MM.1S (cell line): ENCODE data around the gene ELF5.

Experiments used
- DNase-seq: peaks from one replicate; pipeline ENCODE4 v3.0.0-alpha.2; 2015
- H2AFZ ChIP-seq: fragments of 300-600 bp; sonication (generic); 2 replicates; pipeline ENCODE4 v1.6.0; 2016; ENCODE audit warnings: antibody characterized with exemption, low read length
- H3F3A ChIP-seq: fragments of 300-600 bp; sonication (generic); 2 replicates; pipeline ENCODE4 v1.6.1; 2016; ENCODE audit warnings: mild to moderate bottlenecking, antibody characterized with exemption, low read length, moderate library complexity, mixed read lengths; ENCODE audit not compliant: insufficient read depth
- H3K27ac ChIP-seq: fragments of 300-600 bp; sonication (generic); 2 replicates; pipeline ENCODE4 v1.5.1; 2016; ENCODE audit warnings: mild to moderate bottlenecking, low read length
- H3K27me3 ChIP-seq: fragments of 300-600 bp; sonication (generic); replicated peaks from 2 replicates; pipeline ENCODE4 v1.6.0; 2016; ENCODE audit warnings: low read length; ENCODE audit not compliant: insufficient read depth
- H3K36me3 ChIP-seq: fragments of 300-600 bp; sonication (generic); replicated peaks from 2 replicates; pipeline ENCODE4 v1.6.1; 2016; ENCODE audit warnings: mild to moderate bottlenecking, low read length, mixed read lengths; ENCODE audit not compliant: insufficient read depth
- H3K4me1 ChIP-seq: fragments of 300-600 bp; sonication (generic); 2 replicates; pipeline ENCODE4 v1.6.1; 2016; ENCODE audit warnings: low read length, mixed read lengths
- H3K4me2 ChIP-seq: fragments of 300-600 bp; sonication (generic); 2 replicates; pipeline ENCODE4 v1.6.0; 2016; ENCODE audit warnings: low read depth, low read length
- H3K4me3 ChIP-seq: fragments of 300-600 bp; sonication (generic); 2 replicates; pipeline ENCODE4 v1.5.1; 2016; ENCODE audit warnings: low read length, mixed read lengths
- H3K79me2 ChIP-seq: fragments of 300-600 bp; sonication (generic); 2 replicates; pipeline ENCODE4 v1.6.1; 2016; ENCODE audit warnings: mixed run types, low read length, mixed read lengths
- H3K9ac ChIP-seq: fragments of 300-600 bp; sonication (generic); 2 replicates; pipeline ENCODE4 v1.6.1; 2016; ENCODE audit warnings: low read length, mixed read lengths
- H3K9me2 ChIP-seq: fragments of 300-600 bp; sonication (generic); replicated peaks from 2 replicates; pipeline ENCODE4 v1.6.1; 2016; ENCODE audit warnings: mild to moderate bottlenecking, low read length, mixed read lengths; ENCODE audit not compliant: insufficient read depth
- H3K9me3 ChIP-seq: fragments of 300-600 bp; sonication (generic); replicated peaks from 2 replicates; pipeline ENCODE4 v1.6.1; 2016; ENCODE audit warnings: mild to moderate bottlenecking, low read length, mixed read lengths; ENCODE audit not compliant: insufficient read depth
- H4K20me1 ChIP-seq: fragments of 300-600 bp; sonication (generic); 2 replicates; pipeline ENCODE4 v1.6.1; 2016; ENCODE audit warnings: mild to moderate bottlenecking, low read length, moderate library complexity, mixed read lengths; ENCODE audit not compliant: insufficient read depth
- CTCF ChIP-seq: fragments of 300-600 bp; sonication (generic); IDR thresholded peaks from 2 replicates; pipeline ENCODE4 v1.5.1; 2016; ENCODE audit warnings: antibody characterized with exemption, low read length, mixed read lengths
- EZH2 ChIP-seq: fragments of 300-600 bp; sonication (generic); optimal IDR thresholded peaks from 2 replicates; pipeline ENCODE3; 2017; ENCODE audit warnings: low read depth, mild to moderate bottlenecking, antibody characterized with exemption, low read length, mixed read lengths
- EZH2phosphoT487 ChIP-seq: fragments of 300-600 bp; sonication (generic); IDR thresholded peaks from 2 replicates; pipeline ENCODE4 v1.6.1; 2018; ENCODE audit warnings: antibody characterized with exemption, low read length

ELF5 gene

DNA sequence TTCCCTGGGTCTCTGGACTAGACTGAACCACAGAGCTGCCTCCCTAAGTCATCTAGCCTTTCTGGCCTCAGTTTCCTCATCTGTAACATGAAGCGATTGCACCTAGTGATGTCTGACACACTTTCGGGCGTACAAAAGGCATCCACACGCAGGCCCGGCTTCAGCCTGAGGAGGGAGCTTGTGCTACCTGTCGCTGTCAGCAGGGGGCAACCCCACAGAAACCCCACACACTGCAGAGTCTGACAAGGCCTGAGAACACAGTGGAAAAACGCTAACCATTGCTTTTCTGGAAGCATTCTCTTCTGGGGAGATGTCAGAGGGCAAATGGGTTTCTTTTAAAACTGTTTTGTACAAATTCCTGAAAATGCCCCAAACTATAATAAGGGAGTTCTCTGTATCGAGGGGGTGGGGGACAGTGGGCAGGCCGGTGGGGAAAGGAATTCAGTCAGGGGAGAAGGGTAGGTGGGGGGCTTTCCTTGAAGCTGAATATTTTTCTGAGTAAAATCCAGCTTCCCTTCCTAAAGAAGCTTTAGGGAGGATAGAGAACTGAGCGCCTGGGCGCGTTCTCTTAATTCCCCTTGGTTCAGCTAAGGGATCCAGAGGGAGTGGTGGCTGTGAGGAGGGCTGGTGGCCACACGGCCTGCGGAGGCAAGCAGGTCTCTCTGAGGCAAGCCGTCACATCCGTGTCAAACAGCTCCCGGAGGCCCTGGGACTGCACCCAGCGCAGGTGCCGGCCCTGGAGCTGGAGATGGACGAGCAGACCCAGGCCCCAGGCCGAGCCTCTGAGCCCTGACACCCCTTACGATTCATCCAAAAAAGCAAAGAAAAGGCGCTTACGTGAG, 533 bp downstream of the ELF5 start:
- Histone ChIP-seq H3K9ac (no peak overlapping the region), H3K79me2 (no peaks in the 10 kb centered on the region), H3K4me1 (no peaks in the 10 kb centered on the region), H3K27ac (no peak overlapping the region), H3K27me3 (no peaks in the 10 kb centered on the region), H3K36me3 (no peaks in the 10 kb centered on the region), H2AFZ (no peak overlapping the region), H3F3A (no peaks in the 10 kb centered on the region), H3K4me3 (no peak overlapping the region), H3K4me2 (no peak overlapping the region), H4K20me1 (no peaks in the 10 kb centered on the region), H3K9me2 (no peaks in the 10 kb centered on the region), H3K9me3 (no peaks in the 10 kb centered on the region)
- DNase-seq, result peak; percentile 68
- TF ChIP-seq CTCF (peak; percentile 93), EZH2 (no peak), EZH2phosphoT487 (no peak)

GRCh38 chr11:34510673-34511072, 2.9 kb downstream of the ELF5 start:
- no peaks in the 10 kb centered on the region for H4K20me1 ChIP-seq
- no peaks in the 10 kb centered on the region for H3F3A ChIP-seq
- no peaks in the 10 kb centered on the region for H3K4me1 ChIP-seq
- no peak for DNase-seq
- H3K36me3 ChIP-seq, result no peaks in the 10 kb centered on the region
- no peak overlapping the region for H3K27ac ChIP-seq
- no peaks in the 10 kb centered on the region for H3K27me3 ChIP-seq
- no peak overlapping the region for H2AFZ ChIP-seq
- H3K9me3 ChIP-seq, result no peaks in the 10 kb centered on the region
- H3K9ac ChIP-seq, result no peak overlapping the region
- no peak overlapping the region for H3K4me2 ChIP-seq
- TF ChIP-seq EZH2 (no peak), CTCF (no peak), EZH2phosphoT487 (no peak)
- H3K4me3 ChIP-seq, result no peak overlapping the region
- H3K79me2 ChIP-seq, result no peaks in the 10 kb centered on the region
- H3K9me2 ChIP-seq, result no peaks in the 10 kb centered on the region

- no peak overlapping the region for H3K27ac ChIP-seq
- no peak overlapping the region for H3K4me3 ChIP-seq
- no peak overlapping the region for H3K4me2 ChIP-seq
- TF ChIP-seq EZH2 (no peak), CTCF (no peak), EZH2phosphoT487 (no peak)
- no peak overlapping the region for H2AFZ ChIP-seq
- no peaks in the 10 kb centered on the region for H4K20me1 ChIP-seq
- H3F3A ChIP-seq, result no peaks in the 10 kb centered on the region
- no peaks in the 10 kb centered on the region for H3K9me2 ChIP-seq
- H3K27me3 ChIP-seq, result no peaks in the 10 kb centered on the region
- H3K79me2 ChIP-seq, result no peaks in the 10 kb centered on the region
- H3K9ac ChIP-seq, result no peak overlapping the region
- H3K4me1 ChIP-seq, result no peaks in the 10 kb centered on the region
- DNase-seq, result no peak
- no peaks in the 10 kb centered on the region for H3K9me3 ChIP-seq
- no peaks in the 10 kb centered on the region for H3K36me3 ChIP-seq
These were observed 3.4 kb downstream of the ELF5 start for GRCh38 chr11:34510218-34510617.
